Transverse colon (tissue), 3 donors: ENCODE data around the gene GTF2IRD2.
"Not testable (repeated sequence)": the region's sequence is repeated elsewhere in the genome, so short reads cannot be mapped to it uniquely, and the experiment has no call there.

Source experiments
- POLR2A ChIP-seq: fragments of 450-650 bp; IDR thresholded peaks from one replicate; pipeline ENCODE4 v1.6.1; 2016; ENCODE audit warnings: antibody characterized with exemption, mild to moderate bottlenecking, moderate library complexity
- TF ChIP-seq, protein P1 (sequence below), 5 experiments: fragments of 200-600 bp in 3 of 5; fragments of 450-650 bp in 2 of 5; sonication (generic) in 3 of 5; IDR thresholded peaks; 1 replicate in 2 of 5; 2 replicates in 3 of 5; pipeline ENCODE4 v1.5.1; 2016 to 2017; ENCODE audit warnings: antibody characterized with exemption in 5 of 5, inconsistent platforms in 3 of 5, mild to moderate bottlenecking in 2 of 5, moderate library complexity in 1 of 5

GRCh38 chr7:74850833-74851721, at the start of gene GTF2IRD2:
- peak; percentile 19 for TF ChIP-seq POLR2A
- TF ChIP-seq, protein P1, sequence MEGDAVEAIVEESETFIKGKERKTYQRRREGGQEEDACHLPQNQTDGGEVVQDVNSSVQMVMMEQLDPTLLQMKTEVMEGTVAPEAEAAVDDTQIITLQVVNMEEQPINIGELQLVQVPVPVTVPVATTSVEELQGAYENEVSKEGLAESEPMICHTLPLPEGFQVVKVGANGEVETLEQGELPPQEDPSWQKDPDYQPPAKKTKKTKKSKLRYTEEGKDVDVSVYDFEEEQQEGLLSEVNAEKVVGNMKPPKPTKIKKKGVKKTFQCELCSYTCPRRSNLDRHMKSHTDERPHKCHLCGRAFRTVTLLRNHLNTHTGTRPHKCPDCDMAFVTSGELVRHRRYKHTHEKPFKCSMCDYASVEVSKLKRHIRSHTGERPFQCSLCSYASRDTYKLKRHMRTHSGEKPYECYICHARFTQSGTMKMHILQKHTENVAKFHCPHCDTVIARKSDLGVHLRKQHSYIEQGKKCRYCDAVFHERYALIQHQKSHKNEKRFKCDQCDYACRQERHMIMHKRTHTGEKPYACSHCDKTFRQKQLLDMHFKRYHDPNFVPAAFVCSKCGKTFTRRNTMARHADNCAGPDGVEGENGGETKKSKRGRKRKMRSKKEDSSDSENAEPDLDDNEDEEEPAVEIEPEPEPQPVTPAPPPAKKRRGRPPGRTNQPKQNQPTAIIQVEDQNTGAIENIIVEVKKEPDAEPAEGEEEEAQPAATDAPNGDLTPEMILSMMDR (IDR thresholded peaks at IDR 0.05) = not testable (repeated sequence)
